Cardiac muscle cell (in vitro differentiated cells and primary cell): Measurements from ENCODE around the gene TEX14. TPM values are rescaled to one million over a fixed set of nuclear protein-coding genes. Genes with fewer than 3 reads are reported as not detected.
"Not testable (repeated sequence)": the region's sequence is repeated elsewhere in the genome, so short reads cannot be mapped to it uniquely, and the experiment has no call there.

Source experiments
- DNase-seq, 2 donors: peaks; one replicate each; pipeline versions ENCODE4 v3.0.0 to v3.0.0-alpha.2; 2010 to 2017; ENCODE audit warnings: low read depth in 1 of 2, low spot score in 1 of 2
- H3K27ac ChIP-seq: fragments of 200-600 bp; sonication (generic); 2 replicates; pipeline ENCODE4 v1.5.1; 2016
- H3K27me3 ChIP-seq: fragments of 200-600 bp; sonication (generic); 2 replicates; pipeline ENCODE4 v1.6.0; 2016; ENCODE audit warnings: control low read depth
- H3K36me3 ChIP-seq: fragments of 200-600 bp; sonication (generic); 2 replicates; pipeline ENCODE4 v1.5.1; 2016; ENCODE audit warnings: control low read depth
- H3K4me1 ChIP-seq: fragments of 200-600 bp; sonication (generic); 2 replicates; pipeline ENCODE4 v1.8.1; 2017; ENCODE audit warnings: low read depth, mild to moderate bottlenecking, mixed run types
- H3K4me3 ChIP-seq: fragments of 200-600 bp; sonication (generic); 2 replicates; pipeline ENCODE4 v1.5.1; 2016; ENCODE audit warnings: mild to moderate bottlenecking
- H3K9me3 ChIP-seq: fragments of 200-600 bp; sonication (generic); 2 replicates; pipeline ENCODE4 v1.5.1; 2017; ENCODE audit warnings: low read depth, mild to moderate bottlenecking, control low read depth
- polyA plus RNA-seq: library from polyadenylated mRNA; unstranded; fragments of >200 nt; fragmentation: Nextera tagmentation; extraction: Ambion mirVana; gene quantifications from 2 replicates; pipeline ENCODE4 v1.2.1, GENCODE V29; 2016
- total RNA-seq: library from RNA; depleted of rRNA; stranded (reverse); fragments of >200 nt; gene quantifications from 2 replicates; pipeline ENCODE4 v1.2.3, GENCODE V29; 2016
- TF ChIP-seq, protein P1 (sequence below): IDR thresholded peaks from 2 replicates; pipeline ENCODE4 v1.5.1; 2012; ENCODE audit warnings: low read depth, mild to moderate bottlenecking, low read length

The TEX14 gene
- total and polyA plus RNA-seq, 2 experiments from 2014 or later: 0.32 to 0.60 TPM

DNA sequence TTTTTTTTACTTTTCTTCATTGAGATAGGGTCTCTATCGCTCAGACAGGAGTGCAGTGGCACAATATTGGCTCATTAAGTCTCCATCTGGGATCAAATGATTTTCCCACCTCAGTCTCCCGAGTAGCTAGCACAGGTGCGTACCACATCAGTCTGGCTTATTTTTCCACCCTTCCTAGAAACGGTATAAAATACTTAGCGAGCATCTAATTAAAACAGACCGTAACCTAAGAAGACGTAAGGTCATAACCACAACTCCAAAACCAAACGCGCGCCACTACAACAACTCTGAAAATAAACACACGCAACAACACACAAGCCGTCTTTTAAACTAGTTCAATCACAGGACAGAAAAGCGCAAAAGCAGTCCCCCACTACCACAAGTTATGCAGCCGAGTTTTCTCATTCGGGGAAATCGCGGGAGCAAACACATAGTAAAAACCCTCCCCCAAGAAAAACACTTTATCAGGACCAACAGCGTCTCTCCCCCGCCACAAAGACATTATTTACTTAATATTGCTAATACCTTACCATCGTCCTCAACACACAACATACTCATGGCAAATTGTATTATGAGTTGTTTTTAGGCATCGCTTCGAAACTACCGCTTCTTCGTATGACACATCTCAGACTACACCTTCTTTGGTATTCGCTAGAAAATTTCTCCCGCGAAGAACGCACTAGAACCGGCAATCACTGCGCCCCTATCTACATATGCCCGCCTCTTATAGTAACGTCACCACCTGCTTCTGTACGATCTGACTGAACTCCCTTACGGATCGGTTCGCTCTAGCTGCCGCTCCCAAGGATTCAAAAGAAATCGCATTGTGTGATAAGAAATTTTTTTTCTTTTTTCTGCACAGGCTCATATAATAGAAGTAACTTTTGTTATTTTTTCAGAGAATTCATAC is 32.8 kb downstream of the TEX14 start:
- peak overlapping the region; percentile 99 for H3K27ac ChIP-seq
- H3K36me3 ChIP-seq: no peaks in the 10 kb centered on the region
- TF ChIP-seq, protein P1, sequence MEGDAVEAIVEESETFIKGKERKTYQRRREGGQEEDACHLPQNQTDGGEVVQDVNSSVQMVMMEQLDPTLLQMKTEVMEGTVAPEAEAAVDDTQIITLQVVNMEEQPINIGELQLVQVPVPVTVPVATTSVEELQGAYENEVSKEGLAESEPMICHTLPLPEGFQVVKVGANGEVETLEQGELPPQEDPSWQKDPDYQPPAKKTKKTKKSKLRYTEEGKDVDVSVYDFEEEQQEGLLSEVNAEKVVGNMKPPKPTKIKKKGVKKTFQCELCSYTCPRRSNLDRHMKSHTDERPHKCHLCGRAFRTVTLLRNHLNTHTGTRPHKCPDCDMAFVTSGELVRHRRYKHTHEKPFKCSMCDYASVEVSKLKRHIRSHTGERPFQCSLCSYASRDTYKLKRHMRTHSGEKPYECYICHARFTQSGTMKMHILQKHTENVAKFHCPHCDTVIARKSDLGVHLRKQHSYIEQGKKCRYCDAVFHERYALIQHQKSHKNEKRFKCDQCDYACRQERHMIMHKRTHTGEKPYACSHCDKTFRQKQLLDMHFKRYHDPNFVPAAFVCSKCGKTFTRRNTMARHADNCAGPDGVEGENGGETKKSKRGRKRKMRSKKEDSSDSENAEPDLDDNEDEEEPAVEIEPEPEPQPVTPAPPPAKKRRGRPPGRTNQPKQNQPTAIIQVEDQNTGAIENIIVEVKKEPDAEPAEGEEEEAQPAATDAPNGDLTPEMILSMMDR: no peak
- no peaks in the 10 kb centered on the region for H3K9me3 ChIP-seq
- H3K4me1 ChIP-seq: no peaks in the 10 kb centered on the region
- peak; percentile 93 to 99 for DNase-seq
- peak overlapping the region; percentile 30 for H3K4me3 ChIP-seq
- no peaks in the 10 kb centered on the region for H3K27me3 ChIP-seq

DNA sequence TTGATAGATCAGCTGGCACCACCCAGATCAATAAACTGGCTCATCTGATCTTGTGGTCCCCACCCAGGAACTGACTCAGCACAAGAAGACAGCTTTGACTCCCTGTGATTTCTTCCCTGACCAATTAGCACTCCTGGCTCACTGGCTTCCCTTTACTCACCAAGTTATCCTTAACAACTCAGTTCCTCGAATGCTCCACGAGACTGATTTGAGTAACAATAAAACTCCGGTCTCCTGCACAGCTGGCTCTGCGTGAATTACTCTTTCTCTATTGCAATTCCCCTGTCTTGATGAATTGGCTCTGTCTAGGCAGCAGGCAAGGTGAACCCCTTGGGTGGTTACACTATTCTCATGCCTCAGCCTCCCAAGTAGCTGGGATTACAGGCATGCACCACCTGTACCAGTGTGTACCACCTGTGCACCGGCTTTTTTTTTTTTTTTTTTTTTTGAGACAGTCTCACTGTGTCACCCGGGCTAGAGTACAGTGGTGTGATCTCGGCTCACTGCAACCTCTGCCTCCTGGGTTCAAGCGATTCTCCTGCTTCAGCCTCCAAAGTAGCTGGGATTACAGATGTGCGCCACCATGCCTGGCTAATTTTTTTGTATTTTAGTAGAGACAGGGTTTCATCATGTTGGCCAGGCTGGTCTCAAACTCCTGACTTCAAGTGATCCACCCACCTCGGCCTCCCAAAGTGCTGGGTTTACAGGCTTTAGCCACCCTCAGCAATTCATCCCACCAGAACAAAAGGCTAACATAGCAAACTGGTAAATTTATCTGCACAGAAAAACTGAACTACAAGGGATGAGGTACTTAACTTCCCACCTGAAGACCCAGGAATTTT is 33.7 kb downstream of the TEX14 start:
- not testable (repeated sequence) for H3K36me3 ChIP-seq, H3K4me3 ChIP-seq, DNase-seq, H3K27me3 ChIP-seq, H3K9me3 ChIP-seq, H3K4me1 ChIP-seq
- peak overlapping the region; percentile 99 for H3K27ac ChIP-seq

DNA sequence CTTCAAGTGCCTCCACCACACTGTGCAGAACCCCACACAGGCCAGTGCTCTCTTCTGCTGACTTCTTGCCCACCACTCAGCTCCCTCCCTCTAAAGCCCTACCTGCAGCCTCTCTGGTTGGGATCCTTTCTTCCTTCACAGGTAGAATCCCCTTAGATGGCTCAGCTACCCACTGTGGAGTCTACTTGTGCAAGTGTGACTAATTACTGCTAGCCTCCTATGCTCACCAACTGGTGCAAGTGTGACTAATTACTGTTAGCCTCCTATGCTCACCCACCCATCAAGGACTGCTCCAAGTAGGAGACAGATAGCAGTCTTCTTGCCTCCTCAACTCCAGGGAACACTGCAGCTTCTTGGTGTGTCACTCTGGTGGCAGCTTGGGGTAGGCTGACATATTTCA is 43.6 kb downstream of the TEX14 start:
- H3K36me3 ChIP-seq: no peaks in the 10 kb centered on the region
- H3K27me3 ChIP-seq: no peaks in the 10 kb centered on the region
- DNase-seq: no peak
- no peaks in the 10 kb centered on the region for H3K9me3 ChIP-seq
- no peaks in the 10 kb centered on the region for H3K4me1 ChIP-seq
- H3K4me3 ChIP-seq: no peak overlapping the region
- TF ChIP-seq, protein P1: no peak
- no peak overlapping the region for H3K27ac ChIP-seq

DNA sequence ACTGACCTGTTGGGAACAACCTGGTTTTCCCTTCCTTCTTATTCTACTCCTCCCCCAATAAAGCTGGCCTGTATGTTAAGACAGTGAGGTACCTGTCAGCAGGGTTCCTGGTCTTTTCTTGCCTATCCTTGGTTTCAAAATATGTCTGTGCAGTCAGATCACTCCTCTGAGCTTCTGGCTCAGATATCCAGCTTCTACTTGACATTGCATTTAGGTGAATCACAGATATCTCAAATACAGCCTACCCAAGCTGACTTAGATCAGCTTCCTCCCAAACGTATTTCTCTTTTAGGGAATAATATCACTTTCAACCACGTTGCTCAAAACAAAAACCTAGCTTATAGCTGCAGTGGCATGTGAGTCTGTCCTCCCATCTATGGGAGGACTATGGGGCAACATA is 48.7 kb downstream of the TEX14 start:
- Histone ChIP-seq H3K4me1 (no peaks in the 10 kb centered on the region), H3K36me3 (no peaks in the 10 kb centered on the region), H3K27ac (no peak overlapping the region), H3K4me3 (no peak overlapping the region), H3K9me3 (no peaks in the 10 kb centered on the region), H3K27me3 (no peaks in the 10 kb centered on the region)
- TF ChIP-seq, protein P1: no peak
- DNase-seq: peak in 1 of 2 donors; percentile 69

DNA sequence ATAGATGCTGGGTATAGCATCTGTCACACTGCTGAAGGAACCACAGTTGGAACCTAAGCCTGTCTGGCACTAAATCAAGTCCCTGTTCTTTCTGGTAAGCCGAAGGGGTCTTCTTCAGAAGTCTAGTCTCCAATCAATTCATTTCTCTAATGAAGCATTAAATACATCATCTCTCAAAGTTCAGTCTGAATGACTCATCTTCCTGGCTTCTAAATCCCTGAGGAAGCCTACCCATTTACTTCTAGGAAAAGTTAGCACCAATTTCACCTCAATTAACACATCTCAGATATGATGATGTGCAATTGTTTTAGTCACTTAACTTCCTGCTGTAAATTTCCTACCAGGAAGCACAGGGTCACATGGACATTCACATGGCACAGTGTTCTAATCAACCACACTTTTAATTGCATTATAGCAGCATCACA is 49.9 kb downstream of the TEX14 start:
- TF ChIP-seq, protein P1: no peak
- no peak for DNase-seq

More for the DNA sequence above, 49.9 kb downstream of the TEX14 start:
- Histone ChIP-seq H3K36me3 (no peaks in the 10 kb centered on the region), H3K27ac (no peak overlapping the region), H3K27me3 (no peaks in the 10 kb centered on the region), H3K4me3 (no peak overlapping the region), H3K4me1 (no peaks in the 10 kb centered on the region), H3K9me3 (no peaks in the 10 kb centered on the region)
